A673 (cell line): ENCODE data around the gene MSI2. TPM values are rescaled to one million over a fixed set of nuclear protein-coding genes. Genes with fewer than 3 reads are reported as not detected.

Source experiments
- BruUV-seq: library from RNA; stranded (reverse); fragments of 400-500 nt; replicated peaks from 2 replicates; lab custom pipeline; 2021; lab: Mats Ljungman, UMichigan
- CTCF ChIA-PET: fragments of 300-600 bp; sonication (Branson Sonifier 250); formaldehyde crosslinking; loops from one replicate; lab custom pipeline; 2022; ENCODE audit warnings: antibody characterized with exemption; lab: Charles Lee
- POLR2A ChIA-PET: fragments of 300-600 bp; sonication (Branson Sonifier 250); formaldehyde crosslinking; loops from one replicate; lab custom pipeline; 2022; ENCODE audit warnings: antibody characterized with exemption; ENCODE audit not compliant: low non-redundant PET; lab: Charles Lee
- DNase-seq: peaks from one replicate; pipeline ENCODE4 v3.0.0-alpha.2; 2015; ENCODE audit warnings: low spot score
- H3K27ac ChIP-seq: fragments of 200-600 bp; sonication (generic); 2 replicates; pipeline ENCODE4 v1.5.1; 2016; ENCODE audit warnings: mixed run types, low read depth, mild to moderate bottlenecking, mixed read lengths, antibody characterized with exemption, low read length; ENCODE audit not compliant: poor library complexity, severe bottlenecking
- H3K27me3 ChIP-seq: fragments of 200-600 bp; sonication (generic); replicated peaks from 2 replicates; pipeline ENCODE4 v1.6.1; 2017; ENCODE audit warnings: mixed run types, low read depth, mild to moderate bottlenecking, mixed read lengths, antibody characterized with exemption, low read length; ENCODE audit not compliant: insufficient read depth, poor library complexity
- H3K36me3 ChIP-seq: fragments of 200-600 bp; sonication (generic); 2 replicates; pipeline ENCODE4 v1.6.1; 2016; ENCODE audit warnings: mixed run types, mild to moderate bottlenecking, mixed read lengths, antibody characterized with exemption, low read length; ENCODE audit not compliant: insufficient read depth, poor library complexity, severe bottlenecking
- H3K4me1 ChIP-seq: fragments of 200-600 bp; sonication (generic); 2 replicates; pipeline ENCODE4 v1.6.1; 2017; ENCODE audit warnings: mixed run types, mild to moderate bottlenecking, mixed read lengths, antibody characterized with exemption, low read length; ENCODE audit not compliant: insufficient read depth, poor library complexity, severe bottlenecking
- H3K4me3 ChIP-seq: fragments of 200-600 bp; sonication (generic); 2 replicates; pipeline ENCODE4 v1.5.1; 2016; ENCODE audit warnings: low read depth, mixed run types, mild to moderate bottlenecking, mixed read lengths, low read length; ENCODE audit not compliant: poor library complexity, severe bottlenecking
- H3K9me3 ChIP-seq: fragments of 200-600 bp; sonication (generic); 2 replicates; pipeline ENCODE4 v1.6.1; 2016; ENCODE audit warnings: mixed run types, low read depth, mild to moderate bottlenecking, mixed read lengths, antibody characterized with exemption, low read length; ENCODE audit not compliant: poor library complexity, severe bottlenecking
- EZH2 ChIP-seq: fragments of 200-600 bp; sonication (generic); IDR thresholded peaks from 2 replicates; pipeline ENCODE4 v1.6.1; 2017; ENCODE audit warnings: borderline replicate concordance, low read depth, mild to moderate bottlenecking, mixed read lengths, antibody characterized with exemption, low read length; ENCODE audit not compliant: poor library complexity, severe bottlenecking
- intact Hi-C: fragments of 100-400 bp; cut with micrococcal nuclease; formaldehyde crosslinking; loops from one replicate; pipeline ENCODE4 v1.10.0; 2022; ENCODE audit not compliant: unreplicated experiment
- total RNA-seq: library from RNA; stranded (reverse); gene quantifications from 2 replicates; pipeline ENCODE4 v1.2.3, GENCODE V29; 2021
- TF ChIP-seq, protein P1 (sequence below): fragments of 300-800, 200-600 bp; sonication (generic); conservative IDR thresholded peaks from 2 replicates; pipeline ENCODE4 v1.5.1; 2017; ENCODE audit warnings: low read depth, mild to moderate bottlenecking, antibody characterized with exemption, low read length, moderate library complexity, mixed read lengths

MSI2 gene
- total RNA-seq, 1 experiment from 2014 or later, result 108 TPM

DNA sequence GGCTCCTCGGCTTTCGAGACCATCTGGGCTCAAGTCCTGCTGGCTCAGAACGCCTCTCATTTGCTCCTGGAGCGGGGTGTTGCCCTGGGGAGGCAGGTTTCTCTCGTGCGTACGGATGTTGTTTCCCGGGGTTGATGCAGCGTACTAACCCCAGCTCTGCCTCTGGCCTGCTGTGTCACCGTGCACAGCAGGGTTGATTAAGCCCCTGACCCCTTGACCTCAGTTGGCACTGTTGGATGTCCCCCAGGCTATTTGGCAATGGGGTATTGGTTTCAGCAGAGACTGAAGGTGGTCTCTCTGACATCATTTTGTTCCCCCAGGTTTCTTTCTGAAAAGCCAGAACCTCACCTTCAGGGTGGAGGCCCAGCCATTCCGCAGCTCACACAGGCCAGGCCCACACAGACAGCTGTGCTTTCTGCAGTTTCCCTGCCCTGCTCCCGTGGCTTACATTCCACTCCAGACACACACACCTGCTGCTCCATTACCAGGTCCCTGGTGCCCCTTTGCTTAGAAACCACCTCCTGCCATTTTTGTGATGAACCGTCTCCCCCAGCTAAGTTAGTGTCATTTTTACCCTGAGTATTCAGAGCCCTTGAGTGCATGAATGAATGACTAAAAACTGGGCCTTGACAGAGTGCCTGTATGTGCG, 255.3 kb downstream of the MSI2 start:
- H3K9me3 ChIP-seq, result no peaks in the 10 kb centered on the region
- no TSS peak for BruUV-seq
- CTCF ChIA-PET, result interaction anchor here (0.7 kb wide), 1 partner anchor 258 kb away, joined by 4 read pairs; no protein-coding TSS in a partner anchor
- no peak overlapping the region for H3K27ac ChIP-seq
- H3K36me3 ChIP-seq, result no peaks in the 10 kb centered on the region
- intact Hi-C loops, result no loop called here
- TF ChIP-seq, protein P1, sequence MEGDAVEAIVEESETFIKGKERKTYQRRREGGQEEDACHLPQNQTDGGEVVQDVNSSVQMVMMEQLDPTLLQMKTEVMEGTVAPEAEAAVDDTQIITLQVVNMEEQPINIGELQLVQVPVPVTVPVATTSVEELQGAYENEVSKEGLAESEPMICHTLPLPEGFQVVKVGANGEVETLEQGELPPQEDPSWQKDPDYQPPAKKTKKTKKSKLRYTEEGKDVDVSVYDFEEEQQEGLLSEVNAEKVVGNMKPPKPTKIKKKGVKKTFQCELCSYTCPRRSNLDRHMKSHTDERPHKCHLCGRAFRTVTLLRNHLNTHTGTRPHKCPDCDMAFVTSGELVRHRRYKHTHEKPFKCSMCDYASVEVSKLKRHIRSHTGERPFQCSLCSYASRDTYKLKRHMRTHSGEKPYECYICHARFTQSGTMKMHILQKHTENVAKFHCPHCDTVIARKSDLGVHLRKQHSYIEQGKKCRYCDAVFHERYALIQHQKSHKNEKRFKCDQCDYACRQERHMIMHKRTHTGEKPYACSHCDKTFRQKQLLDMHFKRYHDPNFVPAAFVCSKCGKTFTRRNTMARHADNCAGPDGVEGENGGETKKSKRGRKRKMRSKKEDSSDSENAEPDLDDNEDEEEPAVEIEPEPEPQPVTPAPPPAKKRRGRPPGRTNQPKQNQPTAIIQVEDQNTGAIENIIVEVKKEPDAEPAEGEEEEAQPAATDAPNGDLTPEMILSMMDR, result no peak
- no peak for TF ChIP-seq EZH2
- no peak for DNase-seq
- H3K4me3 ChIP-seq, result no peak overlapping the region
- POLR2A ChIA-PET, result no interaction called here
- H3K4me1 ChIP-seq, result peaks cover 16% of the 10 kb centered on the region
- H3K27me3 ChIP-seq, result no peaks in the 10 kb centered on the region

DNA sequence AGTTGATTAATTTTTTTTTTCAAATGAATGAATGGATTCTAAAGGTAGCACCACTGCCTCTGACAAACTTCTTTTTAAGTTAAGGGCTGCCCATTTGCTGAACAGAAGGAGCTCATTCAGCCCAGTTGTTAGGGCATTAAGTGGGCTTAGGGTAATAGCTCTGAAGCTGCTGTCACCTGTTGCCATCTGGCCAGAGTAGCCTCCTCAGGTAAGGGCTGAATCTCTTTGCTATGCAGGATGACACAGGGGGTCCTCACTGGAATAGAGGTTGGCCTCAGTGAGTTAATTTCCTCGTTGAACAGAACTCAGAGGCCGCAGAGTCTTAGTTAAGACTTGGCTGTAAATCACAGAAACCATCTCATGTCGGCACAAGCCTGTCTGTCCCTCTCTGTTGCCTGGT, 255.9 kb downstream of the MSI2 start:
- CTCF ChIA-PET, result interaction anchor here (0.5 to 0.7 kb wide), 3 partner anchors 45 to 237 kb away, joined by 3 to 6 read pairs (median 4); no protein-coding TSS in a partner anchor
- Histone ChIP-seq H3K9me3 (no peaks in the 10 kb centered on the region), H3K36me3 (no peaks in the 10 kb centered on the region), H3K27me3 (no peaks in the 10 kb centered on the region), H3K4me3 (no peak overlapping the region), H3K27ac (no peak overlapping the region), H3K4me1 (peaks cover 10% of the 10 kb centered on the region)
- no peak for DNase-seq
- POLR2A ChIA-PET, result interaction anchor here (0.6 kb wide), 1 partner anchor 483 kb away, joined by 5 read pairs; no protein-coding TSS in a partner anchor
- intact Hi-C loops, result no loop called here
- no TSS peak for BruUV-seq
- TF ChIP-seq EZH2, result no peak
- TF ChIP-seq, protein P1, result no peak

DNA sequence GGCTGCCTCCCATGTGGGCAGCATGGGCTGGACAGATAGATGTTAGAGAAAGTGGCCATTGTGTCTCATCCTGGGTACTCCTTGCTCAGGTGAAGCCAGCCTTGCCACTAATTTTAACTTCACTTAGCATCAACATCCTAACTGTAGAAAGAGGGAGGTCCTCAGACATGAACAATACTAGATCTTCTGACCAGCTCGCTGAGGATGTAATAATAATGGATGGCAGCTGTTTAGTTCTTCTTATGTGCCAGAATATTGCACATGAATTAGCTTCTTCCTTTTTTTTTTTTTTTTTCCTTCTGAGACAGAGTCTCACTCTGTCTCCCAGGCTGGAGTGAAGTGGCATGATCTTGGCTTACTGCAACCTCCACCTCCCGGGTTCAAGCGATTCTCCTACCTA, 256.4 kb downstream of the MSI2 start:
- no peaks in the 10 kb centered on the region for H3K9me3 ChIP-seq
- no peaks in the 10 kb centered on the region for H3K36me3 ChIP-seq
- no peak for DNase-seq
- POLR2A ChIA-PET, result interaction anchor here (0.6 kb wide), 1 partner anchor 482 kb away, joined by 5 read pairs; no protein-coding TSS in a partner anchor
- H3K4me3 ChIP-seq, result no peak overlapping the region
- H3K4me1 ChIP-seq, result peaks cover 6% of the 10 kb centered on the region
- H3K27ac ChIP-seq, result no peak overlapping the region
- no TSS peak for BruUV-seq
- CTCF ChIA-PET, result interaction anchor here (0.5 to 0.7 kb wide), 3 partner anchors 46 to 236 kb away, joined by 3 to 6 read pairs (median 4); no protein-coding TSS in a partner anchor
- H3K27me3 ChIP-seq, result no peaks in the 10 kb centered on the region
- intact Hi-C loops, result no loop called here
- TF ChIP-seq EZH2, result no peak
- TF ChIP-seq, protein P1, result no peak
